HCT116 (cell line): ENCODE measurements around the gene TAF1B. TPM values are rescaled to one million over a fixed set of nuclear protein-coding genes. Genes with fewer than 3 reads are reported as not detected.

ENCODE experiments used
- ATAC-seq: fragments of 200-7000 bp; cut with Tn5 transposase; 2 replicates; pipeline ENCODE4 v1.9.1; 2020; ENCODE audit warnings: mild to moderate bottlenecking, moderate library complexity
- BruUV-seq: library from RNA; stranded (reverse); fragments of 400-500 nt; replicated peaks from 2 replicates; lab custom pipeline; 2021; lab: Mats Ljungman, UMichigan
- CTCF ChIA-PET: fragments of 300-600 bp; sonication (Branson Sonifier 250); formaldehyde crosslinking; loops from one replicate; lab custom pipeline; 2021; ENCODE audit warnings: antibody characterized with exemption; lab: Charles Lee
- POLR2A ChIA-PET: fragments of 300-600, 350-600 bp; sonication (Branson Sonifier 250); formaldehyde crosslinking; loops from one replicate; lab custom pipeline; 2021; ENCODE audit warnings: antibody characterized with exemption; lab: Charles Lee
- RAD21 ChIA-PET, 2 experiments: fragments of 300-600 bp; sonication (Branson Sonifier 250); formaldehyde crosslinking; loops; one replicate each; lab custom pipeline; 2023; ENCODE audit warnings: low total read pairs in 2 of 2; ENCODE audit not compliant: uncharacterized antibody in 2 of 2, unreplicated experiment in 2 of 2, low non-redundant PET in 1 of 2; lab: Charles Lee
- DNase-seq: peaks from one replicate; pipeline ENCODE4 v3.0.0-alpha.2; 2010; ENCODE audit warnings: low read depth, low spot score
- H2AFZ ChIP-seq: fragments of 200-600 bp; shearing (Covaris generic), sonication (generic); 2 replicates; pipeline ENCODE4 v1.6.1; 2017; ENCODE audit warnings: low read depth, mixed run types, mixed read lengths, antibody characterized with exemption, low read length; ENCODE audit not compliant: poor library complexity, severe bottlenecking
- H3K27ac ChIP-seq: 2 replicates; pipeline ENCODE4 v1.5.1; 2012; ENCODE audit warnings: low read depth, low read length
- H3K27me3 ChIP-seq: fragments of 200-600 bp; sonication (generic); 2 replicates; pipeline ENCODE4 v1.6.1; 2016; ENCODE audit warnings: mixed run types, low read length, mixed read lengths; ENCODE audit not compliant: insufficient read depth
- H3K36me3 ChIP-seq, 2 experiments: fragments of 200-500 bp in 1 of 2; fragments of 200-600 bp in 1 of 2; sonication (Bioruptor generic) in 1 of 2; sonication (generic) in 1 of 2; 2 replicates each; pipeline versions ENCODE4 v1.5.1 to v1.6.1; 2014 to 2016; ENCODE audit warnings: low read length in 2 of 2, inconsistent platforms in 1 of 2, mixed read lengths in 1 of 2, mixed run types in 1 of 2; ENCODE audit not compliant: insufficient read depth in 2 of 2, control insufficient read depth in 1 of 2
- H3K4me1 ChIP-seq, 2 experiments: fragments of 200-600 bp in 1 of 2; sonication (generic) in 1 of 2; 2 replicates each; pipeline versions ENCODE4 v1.5.1 to v1.6.1; 2012 to 2017; ENCODE audit warnings: low read length in 2 of 2, inconsistent platforms in 1 of 2, mild to moderate bottlenecking in 1 of 2, mixed read lengths in 1 of 2, mixed run types in 1 of 2, moderate library complexity in 1 of 2; ENCODE audit not compliant: insufficient read depth in 2 of 2, control insufficient read depth in 1 of 2
- H3K4me2 ChIP-seq: fragments of 200-600 bp; sonication (generic); 2 replicates; pipeline ENCODE4 v1.6.1; 2017; ENCODE audit warnings: mixed run types, low read length, mixed read lengths
- H3K4me3 ChIP-seq, 2 experiments: fragments of 200-600 bp in 1 of 2; sonication (generic) in 1 of 2; replicated peaks in 1 of 2; 2 replicates each; pipeline ENCODE4 v1.5.1; 2011 to 2016; ENCODE audit warnings: low read length in 2 of 2, control low read depth in 1 of 2, low read depth in 1 of 2, mild to moderate bottlenecking in 1 of 2, mixed read lengths in 1 of 2, mixed run types in 1 of 2
- H3K79me2 ChIP-seq: fragments of 200-600 bp; sonication (generic); 2 replicates; pipeline ENCODE4 v1.6.1; 2017; ENCODE audit warnings: mild to moderate bottlenecking, mixed run types, low read length, moderate library complexity, mixed read lengths; ENCODE audit not compliant: insufficient read depth
- H3K9ac ChIP-seq: fragments of 200-600 bp; sonication (generic); 2 replicates; pipeline ENCODE4 v1.6.1; 2016; ENCODE audit warnings: low read length, mixed read lengths
- H3K9me2 ChIP-seq: fragments of 200-600 bp; sonication (generic), shearing (Covaris generic); 2 replicates; pipeline ENCODE4 v1.6.1; 2017; ENCODE audit warnings: mixed run types, mild to moderate bottlenecking, moderate library complexity; ENCODE audit not compliant: insufficient read depth
- H3K9me3 ChIP-seq, 2 experiments: fragments of 200-500 bp in 1 of 2; fragments of 200-600 bp in 1 of 2; sonication (Bioruptor generic) in 1 of 2; sonication (generic) in 1 of 2; 2 replicates each; pipeline ENCODE4 v1.6.1; 2014 to 2017; ENCODE audit warnings: low read length in 2 of 2, mixed read lengths in 2 of 2, inconsistent platforms in 1 of 2, low read depth in 1 of 2, mild to moderate bottlenecking in 1 of 2, mixed run types in 1 of 2, moderate library complexity in 1 of 2; ENCODE audit not compliant: control insufficient read depth in 1 of 2, insufficient read depth in 1 of 2
- H4K20me1 ChIP-seq: fragments of 200-600 bp; sonication (generic), shearing (Covaris generic); 2 replicates; pipeline ENCODE4 v1.6.1; 2017; ENCODE audit warnings: mixed run types, mild to moderate bottlenecking, moderate library complexity; ENCODE audit not compliant: insufficient read depth
- CEBPB ChIP-seq: IDR thresholded peaks from 2 replicates; pipeline ENCODE4 v1.6.1; 2012; ENCODE audit warnings: low read depth
- EGR1 ChIP-seq: IDR thresholded peaks from 2 replicates; pipeline ENCODE4 v1.6.1; 2012; ENCODE audit warnings: low read depth
- ELF1 ChIP-seq: IDR thresholded peaks from 2 replicates; pipeline ENCODE4 v1.6.1; 2012; ENCODE audit warnings: low read depth, borderline replicate concordance
- EZH2 ChIP-seq: fragments of 200-600 bp; sonication (generic); IDR thresholded peaks from 2 replicates; pipeline ENCODE4 v1.6.1; 2017; ENCODE audit warnings: antibody characterized with exemption, mixed run types
- FOSL1 ChIP-seq: IDR thresholded peaks from 2 replicates; pipeline ENCODE4 v1.6.1; 2012; ENCODE audit warnings: low read depth
- JUND ChIP-seq: IDR thresholded peaks from 2 replicates; pipeline ENCODE4 v1.6.1; 2012
- POLR2A ChIP-seq: IDR thresholded peaks from 2 replicates; pipeline ENCODE4 v1.7.0; 2011; ENCODE audit warnings: borderline replicate concordance; ENCODE audit not compliant: insufficient read depth, insufficient read length; ENCODE audit errors: extremely low read depth
- SIN3A ChIP-seq: IDR thresholded peaks from 2 replicates; pipeline ENCODE4 v1.6.1; 2012; ENCODE audit warnings: low read depth
- SRF ChIP-seq: IDR thresholded peaks from 2 replicates; pipeline ENCODE4 v1.6.1; 2012; ENCODE audit warnings: low read depth
- ZBTB33 ChIP-seq: IDR thresholded peaks from 2 replicates; pipeline ENCODE4 v1.6.1; 2011; ENCODE audit warnings: mild to moderate bottlenecking, low read length, moderate library complexity; ENCODE audit not compliant: insufficient replicate concordance; ENCODE audit errors: extremely low read depth
- intact Hi-C: fragments of 100-400 bp; cut with micrococcal nuclease; formaldehyde crosslinking; loops from 2 replicates; pipeline ENCODE4 v1.10.0; 2022
- total RNA-seq: library from RNA; stranded (reverse); gene quantifications from one replicate; pipeline ENCODE4 v1.2.1, GENCODE V29; 2021; ENCODE audit not compliant: unreplicated experiment
- TF ChIP-seq, protein P1 (sequence below), 3 experiments: fragments of 200-600 bp in 1 of 3; sonication (generic) in 1 of 3; IDR thresholded peaks in 2 of 3; conservative IDR thresholded peaks in 1 of 3; 2 replicates each; pipeline ENCODE4 v1.5.1; 2012 to 2017; ENCODE audit warnings: low read depth in 2 of 3, low read length in 2 of 3, antibody characterized with exemption in 1 of 3, borderline replicate concordance in 1 of 3, control low read depth in 1 of 3, mild to moderate bottlenecking in 1 of 3, mixed read lengths in 1 of 3, mixed run types in 1 of 3, moderate library complexity in 1 of 3; ENCODE audit not compliant: insufficient read depth in 1 of 3
- TF ChIP-seq, protein P2 (sequence below): IDR thresholded peaks from 2 replicates; pipeline ENCODE4 v1.6.1; 2012
- TF ChIP-seq, protein P3 (sequence below): IDR thresholded peaks from 2 replicates; pipeline ENCODE4 v1.6.1; 2012

TAF1B gene
- total RNA-seq, 1 experiment from 2014 or later: 27.9 TPM

GRCh38 chr2:9838391-9838790 is 4.9 kb upstream of the TAF1B start:
- ATAC-seq (no peak), DNase-seq (no peak)
- peaks cover 7 to 24% of the 10 kb centered on the region in 2 experiments; a peak in 3 of 4 replicates for H3K4me1 ChIP-seq
- ChIA-PET RAD21 (no interaction called here), POLR2A (no interaction called here), CTCF (no interaction called here)
- H3K9ac ChIP-seq: no peak overlapping the region
- H3K36me3 ChIP-seq: no peaks in the 10 kb centered on the region
- H3K9me3 ChIP-seq: no peaks in the 10 kb centered on the region
- no peaks in the 10 kb centered on the region for H3K9me2 ChIP-seq
- no peaks in the 10 kb centered on the region for H3K79me2 ChIP-seq
- no peak overlapping the region for H3K4me3 ChIP-seq
- BruUV-seq: no TSS peak
- H3K27ac ChIP-seq: no peak overlapping the region
- intact Hi-C loops: no loop called here
- H4K20me1 ChIP-seq: no peaks in the 10 kb centered on the region
- TF ChIP-seq, protein P1, sequence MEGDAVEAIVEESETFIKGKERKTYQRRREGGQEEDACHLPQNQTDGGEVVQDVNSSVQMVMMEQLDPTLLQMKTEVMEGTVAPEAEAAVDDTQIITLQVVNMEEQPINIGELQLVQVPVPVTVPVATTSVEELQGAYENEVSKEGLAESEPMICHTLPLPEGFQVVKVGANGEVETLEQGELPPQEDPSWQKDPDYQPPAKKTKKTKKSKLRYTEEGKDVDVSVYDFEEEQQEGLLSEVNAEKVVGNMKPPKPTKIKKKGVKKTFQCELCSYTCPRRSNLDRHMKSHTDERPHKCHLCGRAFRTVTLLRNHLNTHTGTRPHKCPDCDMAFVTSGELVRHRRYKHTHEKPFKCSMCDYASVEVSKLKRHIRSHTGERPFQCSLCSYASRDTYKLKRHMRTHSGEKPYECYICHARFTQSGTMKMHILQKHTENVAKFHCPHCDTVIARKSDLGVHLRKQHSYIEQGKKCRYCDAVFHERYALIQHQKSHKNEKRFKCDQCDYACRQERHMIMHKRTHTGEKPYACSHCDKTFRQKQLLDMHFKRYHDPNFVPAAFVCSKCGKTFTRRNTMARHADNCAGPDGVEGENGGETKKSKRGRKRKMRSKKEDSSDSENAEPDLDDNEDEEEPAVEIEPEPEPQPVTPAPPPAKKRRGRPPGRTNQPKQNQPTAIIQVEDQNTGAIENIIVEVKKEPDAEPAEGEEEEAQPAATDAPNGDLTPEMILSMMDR (IDR thresholded peaks at IDR 0.05 in 2 of 3, conservative IDR thresholded peaks at IDR 0.05 in 1 of 3; ENCODE audit: borderline replicate concordance in 1 of 3, insufficient read depth in 1 of 3, low read depth in 2 of 3, low read length in 2 of 3): no peak
- TF ChIP-seq FOSL1: no peak
- TF ChIP-seq CEBPB: no peak
- TF ChIP-seq POLR2A: no peak
- no peak for TF ChIP-seq SIN3A
- no peak for TF ChIP-seq EZH2
- no peak for TF ChIP-seq EGR1
- TF ChIP-seq, protein P2, sequence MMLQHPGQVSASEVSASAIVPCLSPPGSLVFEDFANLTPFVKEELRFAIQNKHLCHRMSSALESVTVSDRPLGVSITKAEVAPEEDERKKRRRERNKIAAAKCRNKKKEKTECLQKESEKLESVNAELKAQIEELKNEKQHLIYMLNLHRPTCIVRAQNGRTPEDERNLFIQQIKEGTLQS: no peak
- TF ChIP-seq, protein P3, sequence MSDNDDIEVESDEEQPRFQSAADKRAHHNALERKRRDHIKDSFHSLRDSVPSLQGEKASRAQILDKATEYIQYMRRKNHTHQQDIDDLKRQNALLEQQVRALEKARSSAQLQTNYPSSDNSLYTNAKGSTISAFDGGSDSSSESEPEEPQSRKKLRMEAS: no peak
- TF ChIP-seq ELF1: no peak
- no peak for TF ChIP-seq ZBTB33
- TF ChIP-seq SRF: no peak
- no peak for TF ChIP-seq JUND
- H3K4me2 ChIP-seq: no peak overlapping the region
- no peaks in the 10 kb centered on the region for H3K27me3 ChIP-seq
- no peak overlapping the region for H2AFZ ChIP-seq
